ENCODE results near the gene NUDT19.

DNA sequence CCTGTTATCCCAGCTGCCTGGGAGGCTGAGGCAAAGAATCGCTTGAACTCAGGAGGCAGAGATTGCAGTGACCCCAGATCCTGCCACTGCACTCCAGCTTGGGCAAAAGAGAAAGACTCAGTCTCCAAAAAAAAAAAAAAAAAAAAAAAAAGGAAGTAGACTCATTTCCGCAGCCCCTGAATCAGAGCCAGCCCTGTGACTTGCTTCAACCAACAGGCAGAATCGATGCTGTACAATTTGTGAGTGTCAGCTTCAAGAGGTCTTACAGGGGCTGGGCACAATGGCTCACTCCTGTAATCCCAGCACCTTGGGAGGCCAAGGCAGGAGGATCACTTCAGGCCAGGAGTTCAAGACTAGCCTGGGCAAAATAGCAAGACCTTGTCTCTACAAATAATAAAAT, 29.4 kb upstream of the NUDT19 start:
- TF ChIP-seq CTCF (IDR thresholded peaks at IDR 0.05; ENCODE audit: low read length) (no peak), EZH2 (IDR thresholded peaks at IDR 0.05; ENCODE audit: borderline replicate concordance, low read length) (no peak)

Measured in OCI-LY1 (cell line).